HG03558 (cell line): ENCODE results near the gene TRIM4.
"Not testable (repeated sequence)": the region's sequence is repeated elsewhere in the genome, so short reads cannot be mapped to it uniquely, and the experiment has no call there.

ENCODE experiments used
- ATAC-seq: cut with Tn5 transposase; IDR thresholded peaks from one replicate; pipeline ENCODE4 v1.9.1; 2021; ENCODE audit warnings: moderate number of reproducible peaks; ENCODE audit not compliant: unreplicated experiment; ENCODE audit errors: extremely low read depth

TRIM4 gene

DNA sequence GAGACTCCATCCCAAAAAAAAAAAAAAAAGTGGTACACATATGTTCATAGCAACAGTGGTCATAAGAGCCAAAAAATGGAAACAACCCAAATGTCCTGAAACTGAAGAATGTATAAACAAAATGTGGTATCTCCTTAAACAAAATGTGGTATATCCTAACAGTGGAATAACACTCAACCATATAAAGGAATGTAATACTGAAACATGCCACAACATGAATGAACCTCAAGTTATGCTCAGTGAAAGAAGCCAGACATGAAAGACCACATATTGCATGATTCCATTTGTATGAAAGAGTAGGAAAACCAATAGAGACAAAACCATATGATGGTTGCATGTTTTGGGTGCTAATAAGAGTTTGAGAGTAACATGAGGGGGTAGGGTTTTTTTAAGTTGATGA is 7.0 kb upstream of the TRIM4 start:
- no peak for ATAC-seq

DNA sequence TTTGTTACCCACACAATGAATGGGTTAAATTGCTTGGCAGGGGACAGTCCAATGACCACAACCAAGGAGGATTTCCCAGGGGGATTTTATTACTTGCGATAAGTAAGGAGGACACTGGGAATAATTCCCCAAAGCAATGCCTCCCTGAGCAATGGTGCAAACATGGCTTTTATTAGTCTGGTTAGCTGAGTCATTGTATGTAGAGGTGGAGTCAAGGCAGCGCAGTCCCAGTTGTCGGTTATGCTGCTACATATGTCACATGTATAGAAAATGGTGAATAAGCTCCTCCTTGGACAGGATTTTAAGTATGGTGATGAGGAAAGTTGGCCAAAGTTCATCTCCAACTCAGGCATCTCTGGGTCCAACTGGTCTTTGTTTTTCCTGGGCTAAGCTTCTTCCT is 3.9 kb upstream of the TRIM4 start:
- ATAC-seq, result no peak

DNA sequence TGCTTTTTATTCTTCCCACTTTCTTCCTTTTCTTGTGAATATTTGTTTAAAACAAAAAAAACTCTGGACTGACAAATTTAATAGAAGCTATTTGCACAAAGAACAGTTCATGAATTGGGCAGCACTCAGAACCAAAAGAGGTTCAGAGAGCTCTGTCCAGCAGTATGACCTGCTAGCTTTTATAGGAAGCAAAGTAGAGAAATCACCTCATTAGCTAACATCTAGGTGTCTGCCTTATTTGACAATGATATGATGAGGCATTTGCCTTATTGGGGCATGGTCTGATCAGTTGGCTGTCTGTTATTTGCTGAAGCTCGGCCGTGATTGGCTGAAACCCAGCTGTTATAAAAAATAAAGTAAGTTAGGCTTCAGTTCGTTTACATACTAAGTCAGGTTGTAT is 819 bp upstream of the TRIM4 start:
- ATAC-seq, result no peak

DNA sequence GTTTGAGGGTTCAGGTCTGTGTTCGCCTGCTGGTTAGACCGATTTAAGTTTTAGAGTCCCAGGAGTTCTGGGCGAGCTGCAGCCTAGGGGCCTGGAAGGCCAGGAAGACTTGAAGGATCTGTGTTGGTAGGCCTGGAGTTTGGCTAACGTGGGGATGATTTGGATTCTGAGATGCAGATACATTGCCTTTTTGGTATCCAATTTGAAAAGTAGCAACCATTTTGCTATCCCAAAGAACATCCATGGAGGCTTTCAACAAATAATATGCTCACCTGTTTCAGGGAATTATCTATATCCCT is 433 bp upstream of the TRIM4 start:
- no peak for ATAC-seq

DNA sequence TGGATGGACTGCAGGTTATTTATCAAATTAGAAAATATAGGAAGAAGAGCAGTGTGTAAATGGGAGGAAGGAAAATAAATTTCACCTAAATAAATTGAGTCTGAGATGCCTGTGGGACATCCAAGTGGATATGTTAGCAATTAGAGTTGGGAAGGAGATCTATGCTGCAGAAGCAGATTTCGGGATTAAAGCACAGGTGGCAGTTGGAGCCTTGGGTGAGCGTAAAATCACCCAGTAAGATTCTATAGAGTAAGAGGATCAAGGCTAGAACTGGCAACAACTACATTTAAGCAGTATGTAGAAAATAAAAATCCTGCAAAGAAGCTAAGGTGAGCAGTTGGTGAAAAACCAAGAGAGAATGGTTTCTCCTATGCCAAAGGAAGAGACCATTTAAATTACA is 8.4 kb downstream of the TRIM4 start:
- ATAC-seq, result no peak

DNA sequence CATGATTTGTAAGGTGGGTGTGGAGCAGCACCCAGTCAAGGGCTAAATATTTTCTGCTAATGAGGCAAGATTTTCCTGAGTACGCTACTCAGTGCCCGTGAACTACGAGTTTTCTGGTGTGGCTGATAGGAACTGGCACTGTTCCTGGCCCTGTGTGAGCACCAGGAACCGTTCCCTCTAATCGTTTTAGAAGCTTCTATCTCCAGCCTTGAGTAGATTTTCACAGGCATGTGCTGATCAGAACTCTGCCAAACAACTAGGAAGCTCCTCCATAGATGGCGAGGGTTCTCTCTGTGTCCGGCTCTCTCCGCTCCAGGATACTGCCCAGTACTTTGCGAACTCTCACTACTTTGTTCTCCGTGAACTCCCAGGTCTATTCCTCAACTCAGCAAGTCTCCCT is 17.7 kb downstream of the TRIM4 start:
- no peak for ATAC-seq

DNA sequence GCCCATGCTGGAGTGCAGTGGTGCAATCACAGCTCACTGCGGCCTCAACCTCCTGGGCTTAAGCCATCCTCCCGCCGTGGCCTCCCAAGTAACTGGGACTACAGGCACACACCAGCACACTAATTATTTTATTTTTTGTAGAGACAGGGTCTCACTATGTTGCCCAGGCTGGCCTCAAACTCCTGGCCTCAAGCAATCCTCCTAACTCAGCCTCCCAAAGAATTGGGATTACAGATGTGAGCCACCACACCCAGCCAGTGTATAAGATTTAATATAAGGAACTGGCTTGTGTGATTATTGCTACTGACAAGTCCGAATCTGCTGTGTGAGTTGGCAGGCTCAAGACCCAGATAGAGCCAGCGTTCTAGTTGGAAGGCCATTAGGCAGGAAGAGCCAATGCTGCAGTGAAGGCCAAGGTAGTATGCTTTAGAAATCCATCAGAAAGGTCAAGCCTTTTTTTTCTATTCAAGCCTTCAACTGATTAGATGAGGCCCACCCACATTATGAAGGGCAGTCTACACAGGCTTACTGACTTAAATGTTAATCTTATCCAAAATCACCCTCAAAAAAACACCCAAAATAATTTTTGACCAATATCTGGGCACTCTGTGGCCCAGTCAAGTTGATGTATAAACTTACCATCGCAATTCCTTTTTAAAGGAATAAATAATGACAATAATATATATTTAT is 19.4 kb downstream of the TRIM4 start:
- ATAC-seq, result no peak

DNA sequence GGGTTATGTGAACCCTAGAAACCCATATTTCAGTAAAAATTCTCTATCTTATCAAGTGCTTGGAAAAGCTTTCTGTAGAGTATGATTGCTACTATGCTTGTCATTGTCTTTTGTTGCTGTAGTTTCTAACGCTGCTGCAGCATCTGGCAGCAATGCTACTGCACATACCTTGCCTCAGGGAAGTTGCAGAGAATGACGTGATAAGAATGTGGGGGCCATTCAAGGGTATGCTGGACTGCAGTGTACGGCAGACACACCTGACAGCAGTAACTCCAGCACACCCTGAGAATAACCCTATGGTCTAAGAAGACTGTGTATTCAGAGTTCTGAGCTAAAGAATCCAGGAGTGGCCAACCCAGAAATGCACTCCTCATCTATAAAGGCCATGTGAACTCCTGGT is 20.5 kb downstream of the TRIM4 start:
- ATAC-seq, result no peak

DNA sequence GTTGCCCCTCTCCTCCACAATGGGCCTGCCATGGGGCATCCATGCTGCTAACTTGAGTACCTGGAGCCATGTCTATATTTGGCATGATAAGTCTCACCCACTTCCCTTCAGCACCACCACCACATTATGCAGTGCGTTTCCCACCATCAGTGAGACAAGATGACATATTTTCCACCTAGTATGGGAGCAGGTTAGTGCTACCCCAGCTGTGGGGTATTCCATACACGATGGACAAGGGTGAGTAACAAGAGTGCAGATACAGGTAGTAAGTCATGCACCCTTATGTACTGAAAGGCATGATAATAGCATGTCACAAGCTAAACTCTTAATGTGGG is 21.3 kb downstream of the TRIM4 start:
- ATAC-seq, result no peak

DNA sequence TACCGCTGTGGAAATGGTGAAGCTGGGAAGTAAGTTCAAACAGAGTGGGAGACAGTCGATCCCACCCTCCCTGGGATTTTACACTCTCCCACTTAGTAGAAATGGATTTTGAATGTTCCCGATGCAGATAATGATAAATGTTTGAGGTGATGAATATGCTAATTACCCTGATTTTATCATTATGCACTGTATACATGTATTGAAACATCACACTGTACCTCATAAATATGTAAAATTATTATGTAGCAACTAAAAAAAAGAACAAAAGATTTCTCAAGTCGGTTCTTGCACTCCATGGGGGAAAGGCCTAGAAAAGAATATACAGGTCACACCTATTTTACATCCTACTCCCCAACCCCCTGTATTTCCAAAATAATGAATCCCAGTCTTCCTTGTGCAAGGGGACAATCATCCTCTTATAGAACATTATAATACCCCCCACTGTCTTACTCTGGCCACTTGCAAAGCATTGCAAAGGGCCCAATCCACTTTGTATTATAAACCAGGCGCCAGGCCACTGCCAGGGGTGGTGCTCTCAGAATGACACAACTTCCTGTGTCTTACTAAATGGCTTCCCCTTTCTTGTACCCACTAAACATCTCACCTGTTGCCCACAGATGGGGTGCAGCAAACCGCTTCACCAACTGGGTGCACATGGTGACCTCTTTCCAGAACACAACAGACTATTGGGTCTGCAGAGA is 21.9 kb downstream of the TRIM4 start:
- ATAC-seq, result no peak

DNA sequence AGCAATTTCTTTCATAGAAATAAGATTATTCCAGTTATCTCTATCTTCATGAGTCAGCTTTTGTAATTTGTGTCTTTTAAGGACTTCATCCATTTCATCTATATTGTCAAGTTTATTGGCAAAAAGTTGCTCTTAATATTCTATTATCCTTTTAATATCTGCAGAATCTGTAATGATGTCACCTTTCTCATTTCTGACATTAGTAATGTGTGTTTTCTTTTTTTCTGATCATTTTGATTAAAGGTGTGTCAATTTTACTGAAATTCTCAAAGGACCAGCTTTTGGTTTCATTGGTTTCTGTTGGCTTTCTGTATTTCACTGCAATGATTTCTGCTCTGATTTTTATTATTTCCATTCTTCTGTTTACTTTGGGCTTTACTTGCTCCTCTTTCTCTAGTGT is 24.6 kb downstream of the TRIM4 start:
- no peak for ATAC-seq

DNA sequence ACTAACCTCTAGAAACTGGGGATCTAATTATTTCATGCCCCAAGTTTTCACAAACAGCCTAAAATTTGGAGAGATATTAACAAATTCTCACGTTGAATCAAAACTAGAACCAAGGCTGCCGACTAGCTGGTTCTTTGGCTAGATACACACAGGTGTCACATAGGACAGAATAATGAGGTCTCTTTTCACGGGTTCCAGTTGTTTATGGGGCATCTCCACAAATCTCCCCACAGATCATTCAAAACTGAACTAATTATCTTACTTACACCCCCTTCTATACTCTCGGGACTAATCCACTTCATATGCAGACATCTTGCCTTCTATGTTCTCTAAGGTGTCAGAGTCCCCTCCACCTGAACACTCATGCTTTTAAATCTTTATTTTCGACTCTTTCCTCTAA is 26.1 kb downstream of the TRIM4 start:
- no peak for ATAC-seq

DNA sequence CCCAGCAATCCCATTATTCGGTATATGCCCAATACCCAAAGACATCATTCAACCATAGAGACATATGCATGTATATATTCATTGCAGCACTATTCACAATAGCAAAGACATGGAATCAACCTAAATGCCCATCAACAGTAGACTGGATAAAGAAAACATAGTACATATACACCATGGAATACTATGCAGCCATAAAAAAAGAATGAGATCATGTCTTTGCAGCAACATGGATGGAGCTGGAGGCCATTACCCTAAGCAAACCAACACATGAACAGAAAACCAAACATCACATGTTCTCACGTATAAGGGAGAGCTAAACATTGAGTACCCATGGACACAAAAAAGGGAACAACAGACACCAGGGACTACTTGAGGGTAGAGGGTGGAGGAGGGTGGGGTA is 29.0 kb downstream of the TRIM4 start:
- ATAC-seq, result not testable (repeated sequence)

DNA sequence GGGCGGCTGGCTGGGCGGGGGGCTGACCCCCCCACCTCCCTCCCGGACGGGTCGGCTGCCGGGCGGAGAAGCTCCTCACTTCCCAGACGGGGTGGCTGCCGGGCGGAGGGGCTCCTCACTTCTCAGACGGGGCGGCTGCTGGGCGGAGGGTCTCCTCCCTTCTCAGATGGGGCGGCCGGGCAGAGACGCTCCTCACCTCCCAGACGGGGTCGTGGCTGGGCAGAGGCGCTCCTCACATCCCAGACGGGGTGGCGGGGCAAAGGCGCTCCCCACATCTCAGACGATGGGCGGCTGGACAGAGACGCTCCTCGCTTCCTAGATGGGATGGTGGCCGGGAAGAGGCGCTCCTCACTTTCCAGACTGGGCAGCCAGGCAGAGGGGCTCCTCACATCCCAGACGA is 31.0 kb downstream of the TRIM4 start:
- ATAC-seq, result not testable (repeated sequence)

DNA sequence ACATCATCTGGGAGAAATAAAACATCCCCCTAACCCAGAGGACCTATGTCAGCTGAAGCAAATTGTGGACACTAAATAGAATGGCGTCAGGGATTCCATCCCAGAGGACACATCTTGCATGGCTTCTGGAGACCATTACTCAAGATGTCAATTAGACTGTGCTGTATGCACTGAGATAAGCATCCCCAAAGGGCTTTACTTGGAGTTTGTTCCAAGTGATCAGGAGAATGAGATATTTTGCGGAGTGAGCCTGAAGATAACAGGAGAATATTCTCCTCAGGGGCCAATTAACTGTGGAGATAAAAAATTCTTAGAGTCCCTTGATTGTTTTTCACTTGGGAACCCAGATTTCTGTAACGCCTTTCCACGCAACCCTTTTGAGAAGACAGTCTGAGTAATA is 38.0 kb downstream of the TRIM4 start:
- ATAC-seq, result no peak

DNA sequence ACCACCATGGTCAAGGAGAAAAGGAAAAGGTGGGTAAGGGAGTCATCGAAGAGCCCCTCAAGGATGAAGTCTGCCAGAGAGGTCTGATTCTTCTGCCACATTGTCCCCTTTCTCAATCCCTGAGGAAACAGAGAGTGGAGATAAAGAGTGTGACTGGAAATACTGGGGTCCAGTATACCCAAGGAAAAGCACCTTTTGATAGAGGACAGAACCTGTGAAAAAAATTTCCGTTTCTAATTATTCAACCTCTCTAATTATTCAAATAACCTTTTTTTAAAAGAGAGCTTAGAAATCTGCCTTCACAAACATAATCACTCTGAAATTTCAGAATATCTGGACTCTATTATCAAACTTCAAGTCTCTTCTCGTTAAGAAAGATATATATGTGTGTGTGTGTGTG is 42.4 kb downstream of the TRIM4 start, which contains the start of gene OR2AE1:
Gene OR2AE1, minus strand, starts transcription at position 101 of the 400 bp plus-strand sequence. Its CDS starts 0 bp downstream, at position 101.
- ATAC-seq, result no peak

DNA sequence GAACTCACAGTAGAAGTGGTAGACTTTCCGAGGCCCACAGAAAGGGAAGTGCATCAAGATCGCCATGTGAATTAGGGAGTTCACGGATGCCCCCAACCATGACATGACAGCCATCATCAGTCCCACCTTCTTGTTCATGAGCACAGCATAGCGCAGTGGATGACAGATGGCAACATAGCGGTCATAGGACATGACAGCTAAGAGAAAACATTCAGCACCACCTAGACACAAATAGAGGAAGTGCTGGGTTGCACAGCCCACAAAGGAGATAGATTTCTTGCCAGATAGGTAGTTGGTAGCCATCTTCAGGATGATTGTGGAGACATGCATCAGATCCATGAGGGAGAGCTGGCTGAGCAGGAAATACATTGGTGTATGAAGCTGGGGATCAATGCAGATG is 42.8 kb downstream of the TRIM4 start:
- no peak for ATAC-seq

DNA sequence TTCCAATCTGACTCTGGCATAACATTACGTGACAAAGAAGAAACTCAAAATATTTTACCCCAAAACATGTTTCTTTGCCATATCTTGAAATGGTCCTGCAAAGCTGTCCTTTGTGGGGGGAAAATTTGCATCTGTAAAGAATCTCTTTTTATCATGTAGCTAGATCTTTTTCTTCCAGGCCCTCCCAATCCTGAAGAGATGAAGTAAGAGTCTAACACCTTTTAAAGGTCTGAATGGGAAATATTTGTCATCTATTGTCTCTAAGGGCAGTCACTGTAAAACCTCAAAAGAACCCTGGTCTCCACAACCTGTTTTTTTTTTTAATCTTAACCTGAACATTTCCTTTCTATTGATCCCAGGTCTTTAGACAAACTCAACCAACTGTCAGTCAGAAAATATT is 51.1 kb downstream of the TRIM4 start:
- no peak for ATAC-seq

DNA sequence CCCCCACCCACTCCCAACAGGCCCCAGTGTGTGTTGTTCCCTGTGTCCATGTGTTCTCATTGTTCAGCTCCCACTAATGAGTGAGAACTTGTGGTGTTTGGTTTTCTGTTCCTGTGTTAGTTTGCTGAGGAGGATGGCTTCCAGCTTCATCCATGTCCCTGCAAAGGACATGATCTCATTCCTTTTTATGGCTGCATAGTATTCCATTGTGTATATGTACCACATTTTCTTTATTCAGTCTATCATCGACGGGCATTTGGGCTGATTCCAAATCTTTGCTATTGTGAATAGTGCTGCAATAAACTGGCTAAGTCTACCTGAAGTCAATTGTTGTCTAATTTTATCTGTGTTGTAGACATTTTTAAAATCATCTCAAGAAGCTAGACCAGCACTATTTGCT is 51.9 kb downstream of the TRIM4 start:
- ATAC-seq, result not testable (repeated sequence)

DNA sequence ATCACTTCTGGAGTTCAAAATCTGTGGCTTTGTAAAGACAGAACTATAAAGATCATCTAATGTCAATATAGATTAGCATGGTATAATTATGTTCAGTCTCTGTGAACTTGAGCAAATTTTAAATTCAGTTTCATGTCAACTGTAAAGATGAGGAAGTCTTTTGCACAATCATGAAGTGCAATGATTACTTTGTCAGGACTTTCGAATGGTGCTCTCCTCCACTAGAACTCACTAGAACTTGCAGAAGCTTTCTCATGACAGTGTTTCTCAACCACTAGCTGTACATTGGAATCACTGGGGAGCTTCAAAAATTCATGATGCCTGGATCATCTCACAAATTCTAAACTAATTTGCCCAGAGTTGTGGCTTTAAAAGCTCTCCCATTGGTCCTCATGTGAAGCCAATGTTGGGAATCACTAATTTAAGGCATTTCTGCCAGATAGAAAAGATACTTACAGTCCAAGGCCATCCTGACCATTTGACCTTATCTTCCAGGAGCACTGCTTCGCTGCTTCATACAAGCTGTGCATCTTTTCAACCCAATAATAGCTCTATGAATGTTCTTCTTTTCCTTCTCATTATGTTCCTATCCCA is 55.4 kb downstream of the TRIM4 start:
- no peak for ATAC-seq

DNA sequence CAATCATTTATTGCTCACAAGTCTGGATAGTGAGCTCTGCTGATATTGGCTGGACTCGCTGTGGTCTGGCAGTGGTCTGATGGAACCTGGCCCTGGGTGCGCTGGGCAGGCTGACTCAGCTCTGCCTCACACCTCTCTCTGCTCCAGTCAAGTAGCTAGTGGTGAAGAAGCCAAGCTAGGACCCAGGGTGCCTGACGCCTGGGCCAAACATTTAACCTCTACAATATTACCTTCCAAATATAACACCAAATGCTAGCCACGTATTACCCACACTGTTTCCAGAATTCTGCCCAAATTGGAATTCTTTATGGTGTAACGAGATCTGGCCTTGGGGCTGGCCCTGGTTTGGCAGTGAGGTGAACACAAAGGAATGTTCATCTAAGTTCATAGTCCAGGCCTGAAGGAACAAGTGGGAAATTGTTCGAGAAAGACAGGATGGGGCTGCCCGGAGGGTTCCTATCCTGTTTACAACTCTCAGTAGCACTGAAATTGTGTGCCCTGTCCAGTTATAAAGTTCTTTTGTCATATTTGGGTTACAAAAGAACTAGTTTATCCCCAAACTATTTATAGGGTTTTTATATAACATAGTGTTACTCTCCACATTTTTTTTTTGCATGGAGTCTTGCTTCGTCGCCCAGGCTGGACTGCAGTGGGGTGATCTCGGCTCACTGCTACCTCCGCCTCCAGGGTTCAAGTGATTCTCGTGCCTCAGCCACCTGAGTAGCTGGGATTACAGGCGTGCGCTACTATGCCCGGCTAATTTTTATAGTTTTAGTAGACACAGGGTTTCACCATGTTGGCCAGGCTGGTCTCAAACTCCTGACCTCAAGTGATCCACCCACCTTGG is 58.8 kb downstream of the TRIM4 start:
- no peak for ATAC-seq
